ENCODE results near the gene SSTR4. TPM values are rescaled to one million over a fixed set of nuclear protein-coding genes. Genes with fewer than 3 reads are reported as not detected.

The SSTR4 gene
- total RNA-seq, 1 experiment from 2014 or later: not detected

DNA sequence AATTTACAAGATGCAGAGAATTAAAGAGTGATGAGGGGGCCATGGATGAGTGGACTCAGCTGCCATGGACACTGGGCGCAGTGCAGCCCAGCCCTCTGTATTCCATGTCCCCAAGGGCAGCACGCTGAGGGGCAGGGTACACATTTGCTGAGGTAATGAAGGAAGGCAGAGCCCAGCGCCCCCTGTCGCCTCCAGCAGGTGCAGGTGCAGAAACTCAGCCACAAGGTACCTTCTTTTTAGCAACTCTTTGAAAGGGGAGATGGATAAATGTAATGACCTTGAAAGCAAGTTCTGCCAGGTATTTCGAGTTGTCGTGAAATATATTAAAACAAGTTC, 43.9 kb downstream of the SSTR4 start:
- H3K4me3 Mint-ChIP-seq (ENCODE audit: unreplicated experiment): no peak overlapping the region
- POLR2A ChIA-PET: no interaction called here
- CTCF ChIA-PET: no interaction called here
- H3K36me3 Mint-ChIP-seq (ENCODE audit: insufficient read depth, unreplicated experiment): no peaks in the 10 kb centered on the region
- peaks cover 6% of the 10 kb centered on the region for H3K4me1 Mint-ChIP-seq (ENCODE audit: low read depth, unreplicated experiment)
- H3K27me3 Mint-ChIP-seq (ENCODE audit: insufficient read depth, unreplicated experiment): no peaks in the 10 kb centered on the region
- TF ChIP-seq, protein P1, sequence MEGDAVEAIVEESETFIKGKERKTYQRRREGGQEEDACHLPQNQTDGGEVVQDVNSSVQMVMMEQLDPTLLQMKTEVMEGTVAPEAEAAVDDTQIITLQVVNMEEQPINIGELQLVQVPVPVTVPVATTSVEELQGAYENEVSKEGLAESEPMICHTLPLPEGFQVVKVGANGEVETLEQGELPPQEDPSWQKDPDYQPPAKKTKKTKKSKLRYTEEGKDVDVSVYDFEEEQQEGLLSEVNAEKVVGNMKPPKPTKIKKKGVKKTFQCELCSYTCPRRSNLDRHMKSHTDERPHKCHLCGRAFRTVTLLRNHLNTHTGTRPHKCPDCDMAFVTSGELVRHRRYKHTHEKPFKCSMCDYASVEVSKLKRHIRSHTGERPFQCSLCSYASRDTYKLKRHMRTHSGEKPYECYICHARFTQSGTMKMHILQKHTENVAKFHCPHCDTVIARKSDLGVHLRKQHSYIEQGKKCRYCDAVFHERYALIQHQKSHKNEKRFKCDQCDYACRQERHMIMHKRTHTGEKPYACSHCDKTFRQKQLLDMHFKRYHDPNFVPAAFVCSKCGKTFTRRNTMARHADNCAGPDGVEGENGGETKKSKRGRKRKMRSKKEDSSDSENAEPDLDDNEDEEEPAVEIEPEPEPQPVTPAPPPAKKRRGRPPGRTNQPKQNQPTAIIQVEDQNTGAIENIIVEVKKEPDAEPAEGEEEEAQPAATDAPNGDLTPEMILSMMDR (IDR thresholded peaks at IDR 0.05; ENCODE audit: insufficient read depth in 1 of 2, low read depth in 1 of 2, low read length in 1 of 2, severe bottlenecking in 1 of 2, unreplicated experiment in 1 of 2): peak in 1 of 2 experiments; percentile 14
- Histone ChIP-seq H3K27me3 (replicated peaks; ENCODE audit: control insufficient read depth, insufficient read depth, low read length) (no peaks in the 10 kb centered on the region), H3K36me3 (ENCODE audit: control insufficient read depth, insufficient read depth, low read length) (no peaks in the 10 kb centered on the region), H3K9me3 (no peaks in the 10 kb centered on the region), H3K4me3 (ENCODE audit: low read depth, low read length) (no peak overlapping the region), H3K4me1 (peaks cover 4% of the 10 kb centered on the region; the same call in 1 of the 2 replicates)
- no peak for DNase-seq
- H3K27ac Mint-ChIP-seq (ENCODE audit: unreplicated experiment): no peak overlapping the region
- BruUV-seq (replicated peaks): no TSS peak
- intact Hi-C loops (cut with micrococcal nuclease; ENCODE audit: unreplicated experiment): no loop called here
- H3K9me3 Mint-ChIP-seq (ENCODE audit: unreplicated experiment): no peaks in the 10 kb centered on the region

DNA sequence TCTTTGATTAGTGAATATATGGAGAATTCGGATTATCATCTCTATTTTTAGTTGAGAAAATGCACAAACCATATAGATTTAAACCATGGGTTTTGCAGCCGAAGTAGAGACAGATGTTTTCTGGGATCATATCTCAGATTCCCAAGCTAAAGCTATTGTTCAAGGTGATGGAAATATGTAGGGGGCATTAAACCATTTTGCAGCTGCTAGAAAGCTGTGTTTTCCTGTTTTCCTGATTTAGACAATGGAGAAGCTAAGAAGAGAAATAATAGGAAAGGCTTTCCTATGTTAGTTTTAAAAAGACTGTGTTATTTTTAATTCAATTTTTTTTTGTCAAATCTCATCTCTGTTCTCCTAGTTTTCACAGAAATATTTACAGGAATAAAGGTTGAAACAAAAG, 44.8 kb downstream of the SSTR4 start:
- no peak overlapping the region for H3K4me3 Mint-ChIP-seq (ENCODE audit: unreplicated experiment)
- Histone ChIP-seq H3K27me3 (replicated peaks; ENCODE audit: control insufficient read depth, insufficient read depth, low read length) (no peaks in the 10 kb centered on the region), H3K36me3 (ENCODE audit: control insufficient read depth, insufficient read depth, low read length) (no peaks in the 10 kb centered on the region), H3K4me3 (ENCODE audit: low read depth, low read length) (no peak overlapping the region), H3K4me1 (peaks cover 4% of the 10 kb centered on the region; the same call in 1 of the 2 replicates), H3K9me3 (no peaks in the 10 kb centered on the region)
- ChIA-PET POLR2A (no interaction called here), CTCF (no interaction called here)
- DNase-seq: no peak
- no peak overlapping the region for H3K27ac Mint-ChIP-seq (ENCODE audit: unreplicated experiment)
- no peaks in the 10 kb centered on the region for H3K27me3 Mint-ChIP-seq (ENCODE audit: insufficient read depth, unreplicated experiment)
- H3K4me1 Mint-ChIP-seq (ENCODE audit: low read depth, unreplicated experiment): peaks cover 6% of the 10 kb centered on the region
- intact Hi-C loops (cut with micrococcal nuclease; ENCODE audit: unreplicated experiment): no loop called here
- H3K9me3 Mint-ChIP-seq (ENCODE audit: unreplicated experiment): no peaks in the 10 kb centered on the region
- TF ChIP-seq, protein P1 (IDR thresholded peaks at IDR 0.05; ENCODE audit: insufficient read depth in 1 of 2, low read depth in 1 of 2, low read length in 1 of 2, severe bottlenecking in 1 of 2, unreplicated experiment in 1 of 2): no peak
- no peaks in the 10 kb centered on the region for H3K36me3 Mint-ChIP-seq (ENCODE audit: insufficient read depth, unreplicated experiment)
- BruUV-seq (replicated peaks): no TSS peak

DNA sequence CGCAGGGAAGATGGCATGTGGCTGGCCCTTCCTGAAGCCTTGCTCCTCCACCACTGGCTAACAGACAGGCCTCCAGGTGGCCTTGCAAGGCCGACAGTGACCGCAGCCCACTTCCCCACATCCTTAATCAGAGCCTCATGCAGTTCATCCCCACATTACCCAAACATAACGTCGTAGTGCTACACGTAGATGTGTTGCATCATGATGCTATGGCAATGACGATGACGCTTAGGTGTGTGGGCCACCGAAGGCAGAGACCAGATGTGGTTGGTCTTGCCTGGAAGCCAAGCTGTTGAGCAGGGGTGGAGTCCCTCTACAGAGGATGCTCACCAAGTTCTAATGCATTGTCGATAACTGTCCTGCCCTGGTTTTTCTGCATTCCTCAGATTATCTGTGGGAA, 45.4 kb downstream of the SSTR4 start:
- Mint-ChIP-seq H3K9me3 (ENCODE audit: unreplicated experiment) (no peaks in the 10 kb centered on the region), H3K4me1 (ENCODE audit: low read depth, unreplicated experiment) (peaks cover 6% of the 10 kb centered on the region), H3K4me3 (ENCODE audit: unreplicated experiment) (no peak overlapping the region), H3K27ac (ENCODE audit: unreplicated experiment) (no peak overlapping the region), H3K36me3 (ENCODE audit: insufficient read depth, unreplicated experiment) (no peaks in the 10 kb centered on the region), H3K27me3 (ENCODE audit: insufficient read depth, unreplicated experiment) (no peaks in the 10 kb centered on the region)
- no peaks in the 10 kb centered on the region for H3K36me3 ChIP-seq (ENCODE audit: control insufficient read depth, insufficient read depth, low read length)
- DNase-seq: no peak
- peaks cover 4% of the 10 kb centered on the region; the same call in 1 of the 2 replicates for H3K4me1 ChIP-seq
- H3K9me3 ChIP-seq: no peaks in the 10 kb centered on the region
- TF ChIP-seq, protein P1 (IDR thresholded peaks at IDR 0.05; ENCODE audit: insufficient read depth in 1 of 2, low read depth in 1 of 2, low read length in 1 of 2, severe bottlenecking in 1 of 2, unreplicated experiment in 1 of 2): no peak
- no peak overlapping the region for H3K4me3 ChIP-seq (ENCODE audit: low read depth, low read length)
- BruUV-seq (replicated peaks): no TSS peak
- POLR2A ChIA-PET: no interaction called here
- CTCF ChIA-PET: no interaction called here
- no peaks in the 10 kb centered on the region for H3K27me3 ChIP-seq (replicated peaks; ENCODE audit: control insufficient read depth, insufficient read depth, low read length)
- intact Hi-C loops (cut with micrococcal nuclease; ENCODE audit: unreplicated experiment): no loop called here

All from Caco-2 (cell line).